HG03060 (cell line): Measurements from ENCODE around the gene RNF32.
A peak's percentile ranks its signal among the peaks of the same experiment; 100 is the strongest.
"Not testable (repeated sequence)": the region's sequence is repeated elsewhere in the genome, so short reads cannot be mapped to it uniquely, and the experiment has no call there.

Experiments used
- ATAC-seq: cut with Tn5 transposase; IDR thresholded peaks from one replicate; pipeline ENCODE4 v1.9.1; 2021; ENCODE audit warnings: low read depth, moderate number of reproducible peaks; ENCODE audit not compliant: unreplicated experiment

The RNF32 gene

GRCh38 chr7:156639426-156640256 lies 933 bp upstream of the RNF32 start:
- peak; percentile 2 for ATAC-seq

- peak; percentile 19 for ATAC-seq
Observed at GRCh38 chr7:156640949-156641485, 443 bp downstream of the RNF32 start.

GRCh38 chr7:156642306-156643045 lies 1.9 kb downstream of the RNF32 start:
- ATAC-seq: no peak

GRCh38 chr7:156647330-156647729 lies 6.8 kb downstream of the RNF32 start:
- not testable (repeated sequence) for ATAC-seq

GRCh38 chr7:156650042-156650441 lies 9.5 kb downstream of the RNF32 start:
- ATAC-seq: no peak

GRCh38 chr7:156651474-156651873 lies 10.9 kb downstream of the RNF32 start:
- ATAC-seq: no peak

- ATAC-seq: no peak
Observed at GRCh38 chr7:156652886-156653568, 12.5 kb downstream of the RNF32 start.

GRCh38 chr7:156654511-156655234 lies 14.1 kb downstream of the RNF32 start:
- ATAC-seq: no peak

- no peak for ATAC-seq
Observed at GRCh38 chr7:156655251-156655650, 14.7 kb downstream of the RNF32 start.

- no peak for ATAC-seq
Observed at GRCh38 chr7:156655983-156656382, 15.4 kb downstream of the RNF32 start.

GRCh38 chr7:156656598-156656997 lies 16.0 kb downstream of the RNF32 start:
- ATAC-seq: no peak

GRCh38 chr7:156657681-156658080 lies 17.1 kb downstream of the RNF32 start:
- ATAC-seq: no peak

- ATAC-seq: no peak
Observed at GRCh38 chr7:156659203-156659602, 18.6 kb downstream of the RNF32 start.

GRCh38 chr7:156659961-156660360 lies 19.4 kb downstream of the RNF32 start:
- no peak for ATAC-seq

- ATAC-seq: no peak
Observed at GRCh38 chr7:156661637-156662036, 21.1 kb downstream of the RNF32 start.

GRCh38 chr7:156662277-156662676 lies 21.7 kb downstream of the RNF32 start:
- ATAC-seq: no peak

- ATAC-seq: no peak
Observed at GRCh38 chr7:156665101-156665500, 24.5 kb downstream of the RNF32 start.

GRCh38 chr7:156666368-156667109 lies 26.0 kb downstream of the RNF32 start:
- ATAC-seq: no peak

- no peak for ATAC-seq
Observed at GRCh38 chr7:156667110-156667426, 26.5 kb downstream of the RNF32 start.
